H7 (cell line): Measurements from ENCODE around the gene NR5A2. TPM values are rescaled to one million over a fixed set of nuclear protein-coding genes. Genes with fewer than 3 reads are reported as not detected.

Source experiments
- DNase-seq: peaks from one replicate; pipeline ENCODE4 v3.0.0; 2012
- H3K27me3 ChIP-seq: 2 replicates; pipeline ENCODE4 v1.6.0; 2011; ENCODE audit warnings: mild to moderate bottlenecking, low read length; ENCODE audit not compliant: control insufficient read depth, insufficient read depth
- H3K36me3 ChIP-seq: replicated peaks from 2 replicates; pipeline ENCODE4 v1.5.1; 2011; ENCODE audit warnings: low read length; ENCODE audit not compliant: control insufficient read depth, insufficient read depth
- H3K4me3 ChIP-seq: 2 replicates; pipeline ENCODE4 v1.5.1; 2011; ENCODE audit warnings: low read depth, mild to moderate bottlenecking, control low read depth, low read length, moderate library complexity; ENCODE audit not compliant: insufficient read depth
- total RNA-seq: library from RNA; depleted of rRNA; stranded (reverse); fragments of >200 nt; shearing (Covaris generic); gene quantifications from 2 replicates; pipeline ENCODE4 v1.2.3, GENCODE V29; 2014

NR5A2 gene
- total RNA-seq, 1 experiment from 2014 or later: 13.2 TPM

DNA sequence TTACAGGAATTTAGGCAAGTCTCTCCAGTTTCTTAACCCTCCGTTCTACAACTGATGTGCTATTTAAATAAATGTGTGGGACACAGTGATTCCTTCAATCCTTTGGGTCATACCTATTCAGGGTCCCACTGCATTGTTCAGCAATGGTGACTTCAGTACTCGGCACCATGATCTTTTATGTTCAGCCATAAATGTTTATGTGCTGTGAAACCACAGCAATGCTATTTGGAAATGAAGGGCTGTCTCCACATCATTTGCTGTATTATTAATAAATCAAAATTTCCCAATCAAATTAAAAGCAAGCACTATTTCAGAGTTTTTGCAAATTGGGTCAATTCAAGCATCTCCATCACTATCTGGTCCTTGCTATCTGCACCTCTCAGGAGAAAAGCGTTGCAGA is 84.8 kb downstream of the NR5A2 start:
- Histone ChIP-seq H3K4me3 (no peak overlapping the region), H3K27me3 (no peaks in the 10 kb centered on the region), H3K36me3 (no peaks in the 10 kb centered on the region)
- no peak for DNase-seq

DNA sequence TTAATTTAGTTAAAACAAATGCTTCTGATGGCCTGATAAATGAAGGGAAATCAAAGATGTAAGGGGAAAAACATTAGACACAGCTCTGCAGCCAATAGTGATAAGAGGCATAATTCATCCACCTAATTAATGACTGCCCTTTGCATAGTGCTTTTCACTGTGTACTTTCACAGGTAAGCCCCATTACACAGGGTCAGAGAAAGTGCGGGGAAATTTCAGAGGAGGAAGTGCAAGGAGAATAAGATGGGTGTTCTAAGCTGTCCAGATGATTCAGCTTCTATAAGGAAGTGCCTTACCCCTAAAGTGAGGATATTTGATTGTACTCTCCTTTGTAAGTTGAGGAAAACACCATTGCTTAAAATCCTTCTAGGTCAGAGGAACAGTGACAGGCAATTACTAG is 88.0 kb downstream of the NR5A2 start:
- H3K36me3 ChIP-seq: no peaks in the 10 kb centered on the region
- no peak for DNase-seq
- no peaks in the 10 kb centered on the region for H3K27me3 ChIP-seq
- H3K4me3 ChIP-seq: no peak overlapping the region

DNA sequence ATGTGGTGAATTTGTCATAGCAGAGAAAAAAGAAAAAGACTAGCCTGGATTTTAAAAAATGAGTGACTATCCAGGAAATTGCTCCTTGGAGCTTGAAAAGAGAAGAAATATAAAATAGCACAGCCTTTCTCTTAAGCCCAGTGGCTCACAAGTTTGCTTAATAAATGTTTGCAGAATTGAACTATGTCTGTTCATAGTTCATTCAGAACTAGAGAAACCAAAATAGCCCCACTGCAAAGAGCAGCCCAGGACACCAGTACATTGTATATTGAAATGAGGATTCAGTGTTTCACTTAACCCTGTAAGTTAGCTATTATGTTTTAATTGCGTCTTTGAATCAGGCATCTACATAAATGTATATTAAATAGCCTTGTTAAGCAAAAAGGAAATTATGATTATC is 88.8 kb downstream of the NR5A2 start:
- Histone ChIP-seq H3K36me3 (no peaks in the 10 kb centered on the region), H3K4me3 (no peak overlapping the region), H3K27me3 (no peaks in the 10 kb centered on the region)
- DNase-seq: no peak

DNA sequence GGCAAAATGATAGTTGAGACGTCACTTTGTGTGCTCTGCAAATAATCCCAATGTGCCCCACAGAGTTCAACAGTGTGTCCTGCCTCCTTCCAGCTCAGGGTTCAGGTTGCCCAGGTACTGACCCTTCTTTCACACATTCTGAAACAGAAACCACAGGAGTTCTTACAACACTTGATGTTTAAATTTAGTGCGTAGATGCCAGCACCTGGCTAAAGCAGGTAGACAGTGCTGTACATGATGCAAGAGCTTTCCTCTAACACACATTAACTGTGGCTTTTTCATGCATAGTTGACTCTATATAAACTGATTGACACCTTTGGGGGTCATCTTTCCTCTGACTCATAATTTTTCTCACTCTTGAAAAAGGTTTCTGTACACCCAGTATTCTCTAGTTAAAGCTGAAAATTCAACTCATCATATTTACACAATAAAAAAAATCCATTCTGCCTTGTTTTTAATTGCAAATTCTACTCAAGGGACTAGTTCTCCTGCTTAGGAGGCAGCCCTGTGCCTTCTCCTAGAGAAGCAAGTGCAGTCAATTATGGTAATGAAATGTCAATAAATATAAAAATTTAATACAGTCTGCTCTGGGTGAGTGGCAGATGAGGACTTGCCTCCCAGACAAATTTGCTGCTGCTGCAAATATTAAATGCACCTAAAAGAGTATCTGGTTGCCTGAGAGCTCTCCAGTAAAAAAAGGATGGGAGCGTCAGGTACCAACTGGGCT is 91.4 kb downstream of the NR5A2 start:
- Histone ChIP-seq H3K27me3 (no peaks in the 10 kb centered on the region), H3K36me3 (no peaks in the 10 kb centered on the region), H3K4me3 (no peak overlapping the region)
- no peak for DNase-seq

DNA sequence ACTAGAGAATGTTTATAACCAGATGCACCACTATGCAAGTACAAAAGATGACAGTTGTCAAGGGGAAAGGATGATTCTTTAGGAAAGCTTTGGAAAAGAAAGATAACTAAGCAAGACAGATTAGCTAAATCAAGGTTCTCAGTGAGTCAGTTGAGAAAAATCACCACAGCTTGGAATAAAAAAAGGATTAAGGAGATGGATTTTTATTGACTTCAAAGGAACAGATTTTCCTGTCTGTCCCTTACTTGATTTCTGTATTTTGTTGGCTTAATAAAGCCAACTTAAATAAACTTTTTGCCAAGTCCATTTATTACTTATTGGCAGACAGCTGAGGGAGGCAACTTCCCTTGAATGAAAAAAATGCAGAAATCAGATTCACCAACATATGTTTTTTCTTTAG is 93.9 kb downstream of the NR5A2 start:
- Histone ChIP-seq H3K27me3 (no peaks in the 10 kb centered on the region), H3K4me3 (no peak overlapping the region), H3K36me3 (no peaks in the 10 kb centered on the region)
- no peak for DNase-seq

DNA sequence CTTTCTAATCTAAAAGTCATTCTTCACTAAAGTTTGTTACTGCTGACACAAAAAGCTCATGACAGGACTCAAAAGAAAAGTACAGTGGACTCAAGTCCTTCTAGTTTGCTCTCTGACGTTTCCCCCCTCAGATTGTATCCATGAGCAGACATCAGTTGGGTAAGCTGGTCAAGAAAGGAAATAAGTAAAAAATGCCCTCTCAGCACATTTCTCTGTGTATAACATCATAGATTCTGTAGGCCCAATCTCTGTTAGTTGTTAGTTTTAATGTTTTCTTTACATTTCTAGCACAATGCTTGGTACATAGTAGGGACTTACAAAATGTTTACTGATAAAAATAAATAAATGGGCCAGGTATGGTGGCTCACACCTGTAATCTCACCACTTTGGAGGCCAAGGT is 96.8 kb downstream of the NR5A2 start:
- Histone ChIP-seq H3K36me3 (no peaks in the 10 kb centered on the region), H3K4me3 (no peak overlapping the region), H3K27me3 (no peaks in the 10 kb centered on the region)
- no peak for DNase-seq

DNA sequence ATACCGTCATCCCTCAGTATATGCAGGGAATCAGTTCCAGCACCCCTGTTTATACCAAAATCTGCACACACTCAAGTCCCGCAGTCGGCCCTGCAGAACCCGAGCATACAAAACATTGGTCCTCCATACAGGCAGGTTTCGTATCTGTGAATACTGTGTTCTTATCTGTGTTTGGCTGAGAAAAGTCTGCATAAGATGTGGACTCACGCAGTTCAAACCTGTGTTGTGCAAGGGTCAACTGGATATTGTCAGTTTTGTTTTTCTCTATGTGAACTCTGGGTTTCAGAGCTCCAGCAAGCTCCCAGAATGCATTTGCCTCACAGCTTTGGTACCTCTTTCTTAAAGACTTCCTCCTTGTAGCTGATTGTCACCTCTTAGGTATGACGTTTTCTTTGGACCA is 100.6 kb downstream of the NR5A2 start:
- no peak for DNase-seq
- H3K27me3 ChIP-seq: no peaks in the 10 kb centered on the region
- H3K36me3 ChIP-seq: no peaks in the 10 kb centered on the region
- no peak overlapping the region for H3K4me3 ChIP-seq

DNA sequence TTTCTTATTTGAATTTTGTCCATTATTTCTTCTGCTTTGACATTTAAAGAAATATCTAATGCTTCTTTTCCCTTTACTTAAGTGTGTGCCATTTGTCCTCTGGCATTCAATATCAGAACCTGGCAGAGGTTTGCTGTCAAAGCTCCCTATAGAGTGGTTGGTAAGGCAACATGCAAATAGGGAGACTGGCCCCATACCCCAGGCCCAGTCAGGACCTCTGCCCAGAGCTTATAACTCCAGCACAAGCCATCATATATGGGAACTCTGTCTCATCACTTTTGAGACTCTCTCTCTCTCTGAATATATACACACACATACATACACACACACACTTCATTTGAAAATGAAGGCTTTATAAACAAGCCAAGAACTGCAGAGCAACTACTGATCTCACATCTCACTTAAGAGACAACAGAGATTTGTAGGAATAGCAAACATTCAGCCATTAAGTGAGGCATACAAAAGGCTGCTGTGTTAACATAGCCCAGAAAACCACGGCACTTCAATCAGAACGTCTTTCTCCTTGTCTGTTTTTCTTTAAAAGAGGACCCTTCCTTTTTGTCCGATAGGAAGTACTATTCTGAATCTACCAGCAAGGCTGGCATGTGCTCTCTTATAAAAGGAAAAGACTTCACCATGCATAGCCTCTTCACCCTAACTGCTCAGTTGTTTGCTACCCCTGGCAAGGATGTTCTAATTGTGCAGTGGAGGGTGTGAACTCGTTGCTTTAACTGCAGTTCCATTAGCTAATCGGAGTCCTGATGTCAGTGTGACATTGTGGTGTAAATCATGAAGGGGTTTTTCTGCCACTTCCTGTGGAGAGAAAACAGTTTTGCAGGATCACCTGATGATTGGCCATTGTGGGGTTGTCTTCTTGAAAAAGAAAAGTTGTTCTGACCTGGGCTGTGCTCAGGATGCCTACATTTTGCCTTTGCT is 101.7 kb downstream of the NR5A2 start:
- no peak for DNase-seq
- no peak overlapping the region for H3K4me3 ChIP-seq
- no peaks in the 10 kb centered on the region for H3K36me3 ChIP-seq
- H3K27me3 ChIP-seq: no peaks in the 10 kb centered on the region

DNA sequence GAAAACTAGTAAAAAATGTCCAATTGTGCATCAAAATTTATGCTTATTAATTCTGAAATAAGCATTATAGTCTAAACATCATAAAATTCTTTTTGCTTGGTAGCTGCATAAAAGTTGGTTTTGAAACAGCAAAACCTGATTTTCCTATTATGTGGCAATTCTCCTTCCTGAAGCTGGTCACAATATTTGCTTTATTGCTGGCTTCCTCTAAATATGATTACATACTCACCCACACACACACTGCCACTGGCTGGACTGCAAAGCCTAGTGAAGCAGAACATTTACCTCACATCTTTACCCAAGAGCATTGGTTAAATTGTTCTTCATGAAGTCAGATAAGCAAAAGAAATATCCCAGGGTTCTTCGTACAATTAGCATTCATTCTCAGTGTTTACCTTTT is 103.0 kb downstream of the NR5A2 start:
- Histone ChIP-seq H3K27me3 (no peaks in the 10 kb centered on the region), H3K36me3 (no peaks in the 10 kb centered on the region)
- no peak for DNase-seq

DNA sequence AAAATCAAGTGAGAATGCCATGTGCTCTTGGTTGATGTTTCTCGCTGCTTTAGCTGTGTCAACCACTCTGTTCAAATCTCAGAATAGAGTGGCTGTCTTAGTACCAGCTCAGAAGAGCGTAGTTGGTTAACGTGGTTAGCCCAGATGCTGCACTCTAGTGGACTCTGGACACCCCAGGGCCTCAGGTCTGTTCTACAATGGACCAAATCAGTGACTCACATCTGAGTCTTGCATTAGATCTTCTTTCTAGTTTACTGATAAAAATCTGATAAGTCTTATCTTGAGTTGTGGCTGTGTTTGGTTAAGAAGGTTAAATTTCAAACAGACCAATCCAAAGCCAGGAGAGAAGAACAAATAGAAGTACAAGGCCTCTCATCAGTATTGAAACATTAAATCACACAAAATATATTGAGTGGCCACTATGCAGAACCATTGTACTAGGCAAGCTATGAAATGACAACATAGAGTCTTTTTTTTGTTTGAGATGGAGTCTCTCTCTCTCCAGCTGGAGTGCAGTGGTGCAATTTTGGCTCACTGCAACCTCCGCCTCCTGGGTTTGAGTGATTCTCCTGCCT is 104.1 kb downstream of the NR5A2 start:
- no peaks in the 10 kb centered on the region for H3K27me3 ChIP-seq
- DNase-seq: no peak
- no peak overlapping the region for H3K4me3 ChIP-seq
- no peaks in the 10 kb centered on the region for H3K36me3 ChIP-seq

More for the DNA sequence above, 103.0 kb downstream of the NR5A2 start:
- no peak overlapping the region for H3K4me3 ChIP-seq

DNA sequence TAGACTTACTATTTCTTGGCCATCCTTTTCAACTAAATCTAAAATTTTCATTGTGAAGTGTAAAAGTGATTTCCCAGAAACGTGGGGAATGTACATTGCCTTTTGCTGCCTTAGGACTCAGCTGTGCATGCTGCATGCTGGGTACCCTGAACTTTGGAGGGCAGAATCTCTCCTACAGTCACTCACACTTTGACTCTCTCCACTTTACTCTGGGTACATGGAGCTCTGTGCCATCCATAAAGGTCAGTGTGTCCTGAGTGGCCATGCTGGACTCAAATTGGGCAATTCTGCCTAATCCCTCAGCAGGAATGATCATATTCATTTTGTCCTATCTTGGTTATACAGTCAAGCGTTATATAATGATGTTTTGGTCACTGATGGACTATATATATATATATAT is 105.6 kb downstream of the NR5A2 start:
- Histone ChIP-seq H3K36me3 (no peaks in the 10 kb centered on the region), H3K4me3 (no peak overlapping the region), H3K27me3 (no peaks in the 10 kb centered on the region)
- no peak for DNase-seq

DNA sequence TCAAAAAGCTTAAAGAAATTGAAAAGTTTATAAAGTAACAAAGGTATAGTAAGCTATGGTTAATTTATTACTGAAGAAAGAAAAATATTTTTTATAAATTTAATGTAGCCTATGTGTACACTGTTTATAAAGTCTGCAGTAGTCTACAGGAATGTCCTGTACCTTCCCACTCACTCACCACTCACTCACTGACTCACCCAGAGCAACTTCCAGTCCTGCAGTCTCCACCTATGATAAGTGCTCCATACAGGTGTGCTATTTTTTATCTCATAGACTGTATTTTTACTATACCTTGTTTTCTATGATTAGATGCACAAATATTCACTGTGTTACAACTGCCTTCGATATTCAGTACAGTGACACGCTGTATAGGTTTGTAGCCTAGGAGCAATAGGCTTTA is 106.6 kb downstream of the NR5A2 start:
- no peak overlapping the region for H3K4me3 ChIP-seq
- H3K36me3 ChIP-seq: no peaks in the 10 kb centered on the region
- no peak for DNase-seq
- H3K27me3 ChIP-seq: no peaks in the 10 kb centered on the region

DNA sequence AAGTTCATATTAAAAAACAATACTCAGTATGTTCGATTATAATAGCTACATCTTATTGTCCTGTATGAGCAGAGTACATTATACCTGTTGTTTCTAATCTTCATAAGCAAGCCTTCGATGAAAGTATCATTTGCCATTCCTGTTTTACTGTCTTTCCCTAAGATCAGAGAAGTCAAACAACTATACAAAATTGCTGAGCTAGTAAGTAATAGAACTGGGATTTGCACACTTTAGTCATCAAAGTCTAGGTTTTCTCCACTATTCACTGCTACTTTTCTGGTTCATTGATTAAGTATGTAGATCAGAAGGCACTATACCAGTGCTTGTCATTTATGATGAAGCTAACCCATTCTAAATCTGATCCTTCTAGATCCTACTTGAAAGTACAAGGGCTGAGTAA is 108.9 kb downstream of the NR5A2 start:
- no peaks in the 10 kb centered on the region for H3K27me3 ChIP-seq

DNA sequence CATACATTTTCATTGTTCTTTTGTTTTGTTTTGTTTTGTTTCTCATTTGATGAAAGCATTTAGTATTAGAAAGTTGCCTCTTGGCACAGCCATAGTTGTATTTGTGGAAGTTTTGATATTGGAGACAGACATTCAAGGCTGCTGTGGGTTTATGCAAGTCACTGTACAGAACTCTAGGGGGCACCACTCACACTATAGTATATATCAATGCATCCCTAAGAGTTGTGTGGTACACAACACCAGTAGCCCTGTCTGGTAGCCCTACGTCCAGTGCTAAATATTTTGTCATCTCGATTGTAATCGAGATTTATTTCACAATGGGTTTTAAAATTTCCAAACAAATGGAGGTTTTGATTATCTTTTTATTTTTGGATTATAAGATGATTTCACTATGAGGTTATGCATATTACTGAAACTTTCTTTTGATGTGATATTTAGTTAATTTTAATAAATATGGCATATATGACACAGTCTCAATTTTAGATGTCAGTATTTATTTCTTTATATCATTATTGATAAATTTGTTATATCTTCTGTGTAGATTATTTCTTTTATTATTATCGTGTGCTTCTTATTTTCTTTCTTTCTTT is 112.2 kb downstream of the NR5A2 start:
- Histone ChIP-seq H3K4me3 (no peak overlapping the region), H3K27me3 (no peaks in the 10 kb centered on the region), H3K36me3 (no peaks in the 10 kb centered on the region)
- DNase-seq: peak; percentile 55

More for the DNA sequence above, 108.9 kb downstream of the NR5A2 start:
- no peak for DNase-seq
- Histone ChIP-seq H3K36me3 (no peaks in the 10 kb centered on the region), H3K4me3 (no peak overlapping the region)
